ENCODE measurements around the gene FRZB. TPM values are rescaled to one million over a fixed set of nuclear protein-coding genes. Genes with fewer than 3 reads are reported as not detected.

FRZB gene
- total RNA-seq, 2 experiments from 2014 or later, result not detected

DNA sequence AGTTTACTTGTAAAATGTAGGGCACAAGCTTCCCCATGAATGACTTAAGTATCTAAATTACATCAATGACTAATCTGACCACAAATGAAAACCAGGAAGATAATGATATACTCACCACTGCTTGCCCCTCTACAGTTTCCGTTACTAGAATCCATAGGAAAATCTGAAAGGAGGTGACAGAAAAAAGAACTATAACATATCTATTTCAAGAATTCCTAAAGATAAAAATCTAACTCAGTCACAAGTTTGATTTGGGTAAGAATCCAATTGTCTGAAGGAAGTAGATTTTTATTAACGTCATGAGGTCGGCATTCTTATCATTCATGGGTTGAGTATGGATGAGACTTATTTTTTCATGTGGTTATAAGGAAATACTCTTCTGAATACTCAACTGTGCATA, 7.8 kb downstream of the FRZB start:
- intact Hi-C loops (cut with micrococcal nuclease), result no loop called here
- Mint-ChIP-seq H3K4me1 (ENCODE audit: low read depth) (no peaks in the 10 kb centered on the region), H3K27me3 (ENCODE audit: low read depth) (peaks cover 32% of the 10 kb centered on the region), H3K9me3 (no peaks in the 10 kb centered on the region), H3K4me3 (no peak overlapping the region), H3K36me3 (ENCODE audit: low read depth) (no peaks in the 10 kb centered on the region), H3K27ac (no peak overlapping the region)
- CTCF ChIA-PET, result no interaction called here
- no peak for DNase-seq

DNA sequence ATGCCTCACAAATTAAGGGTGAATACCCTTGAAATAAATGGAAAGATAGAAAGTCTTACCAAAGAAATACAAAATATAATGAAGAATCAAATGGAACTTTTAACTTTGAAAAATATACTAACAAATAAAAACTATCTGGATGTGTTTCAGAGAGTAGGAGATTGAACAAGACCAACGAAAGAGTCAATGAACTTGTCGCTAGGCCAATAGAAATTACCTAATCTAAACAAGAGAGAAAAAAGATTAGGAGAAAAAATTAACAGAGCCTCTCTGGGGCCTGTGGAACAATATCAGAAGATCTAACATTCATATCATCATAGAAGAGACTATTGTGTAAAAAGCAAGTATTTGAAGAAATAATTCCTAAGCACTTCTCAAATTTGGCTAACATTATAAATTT, 11.1 kb downstream of the FRZB start:
- H3K36me3 Mint-ChIP-seq (ENCODE audit: low read depth), result no peaks in the 10 kb centered on the region

GRCh38 chr2:182854375-182855105, 11.9 kb downstream of the FRZB start:
- intact Hi-C loops (cut with micrococcal nuclease), result no loop called here
- H3K9me3 Mint-ChIP-seq, result no peaks in the 10 kb centered on the region
- no peak overlapping the region for H3K27ac Mint-ChIP-seq
- peaks cover 32% of the 10 kb centered on the region for H3K27me3 Mint-ChIP-seq (ENCODE audit: low read depth)
- CTCF ChIA-PET, result no interaction called here
- no peak overlapping the region for H3K4me3 Mint-ChIP-seq
- H3K36me3 Mint-ChIP-seq (ENCODE audit: low read depth), result no peaks in the 10 kb centered on the region
- DNase-seq, result no peak
- no peaks in the 10 kb centered on the region for H3K4me1 Mint-ChIP-seq (ENCODE audit: low read depth)

More for the DNA sequence above, 11.1 kb downstream of the FRZB start:
- DNase-seq, result no peak
- CTCF ChIA-PET, result no interaction called here
- no peaks in the 10 kb centered on the region for H3K9me3 Mint-ChIP-seq
- no peaks in the 10 kb centered on the region for H3K4me1 Mint-ChIP-seq (ENCODE audit: low read depth)
- intact Hi-C loops (cut with micrococcal nuclease), result no loop called here
- H3K27me3 Mint-ChIP-seq (ENCODE audit: low read depth), result peaks cover 31% of the 10 kb centered on the region
- no peak overlapping the region for H3K27ac Mint-ChIP-seq
- no peak overlapping the region for H3K4me3 Mint-ChIP-seq

DNA sequence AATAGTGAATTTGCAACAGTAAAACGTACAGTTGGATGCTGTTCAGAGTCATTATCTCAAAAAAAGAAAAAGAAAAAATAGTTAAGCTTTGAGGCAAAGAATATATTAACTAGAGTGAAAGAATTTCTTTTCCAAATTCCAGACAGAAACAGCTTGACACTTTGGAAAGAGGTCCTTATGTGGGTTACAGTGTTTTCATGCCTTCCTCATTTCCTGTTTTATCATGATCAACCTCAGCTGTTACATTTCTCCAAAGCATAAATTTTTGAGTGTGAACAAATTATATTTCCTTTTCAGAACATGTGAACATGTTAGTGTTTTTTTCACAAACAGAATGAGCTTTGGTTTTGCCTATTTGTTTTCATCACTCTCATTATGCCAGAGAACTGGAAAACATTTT, 13.6 kb downstream of the FRZB start:
- Mint-ChIP-seq H3K4me1 (ENCODE audit: low read depth) (no peaks in the 10 kb centered on the region), H3K36me3 (ENCODE audit: low read depth) (no peaks in the 10 kb centered on the region), H3K9me3 (no peaks in the 10 kb centered on the region), H3K4me3 (no peak overlapping the region), H3K27me3 (ENCODE audit: low read depth) (peaks cover 31% of the 10 kb centered on the region), H3K27ac (no peak overlapping the region)
- intact Hi-C loops (cut with micrococcal nuclease), result no loop called here
- CTCF ChIA-PET, result no interaction called here
- DNase-seq, result no peak

DNA sequence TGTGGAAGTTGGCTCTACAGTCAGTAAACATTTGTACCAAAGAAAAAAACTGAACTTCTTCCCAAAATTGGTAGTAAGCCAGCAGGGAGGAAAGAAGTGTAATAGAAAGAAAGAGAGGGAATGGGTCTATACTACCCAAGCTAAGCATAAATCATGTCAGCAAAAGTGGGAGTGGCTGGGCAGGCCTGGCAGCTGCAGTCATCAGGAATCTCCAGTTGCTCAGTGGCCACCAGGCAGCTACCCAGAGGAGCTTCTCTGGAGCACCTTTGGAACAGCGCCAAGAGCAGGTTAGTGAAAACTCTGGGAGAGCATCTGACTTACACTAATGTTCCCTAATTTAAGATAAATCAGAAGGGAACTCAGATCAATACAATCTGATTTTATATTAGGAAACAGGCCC, 14.3 kb downstream of the FRZB start:
- H3K36me3 Mint-ChIP-seq (ENCODE audit: low read depth), result no peaks in the 10 kb centered on the region
- no peak overlapping the region for H3K27ac Mint-ChIP-seq
- intact Hi-C loops (cut with micrococcal nuclease), result no loop called here
- H3K4me1 Mint-ChIP-seq (ENCODE audit: low read depth), result no peaks in the 10 kb centered on the region
- H3K9me3 Mint-ChIP-seq, result no peaks in the 10 kb centered on the region
- H3K27me3 Mint-ChIP-seq (ENCODE audit: low read depth), result peaks cover 35% of the 10 kb centered on the region
- H3K4me3 Mint-ChIP-seq, result no peak overlapping the region
- CTCF ChIA-PET, result interaction anchor here (0.7 kb wide), 1 partner anchor 81 kb away, joined by 3 read pairs; no protein-coding TSS in a partner anchor
- no peak for DNase-seq

DNA sequence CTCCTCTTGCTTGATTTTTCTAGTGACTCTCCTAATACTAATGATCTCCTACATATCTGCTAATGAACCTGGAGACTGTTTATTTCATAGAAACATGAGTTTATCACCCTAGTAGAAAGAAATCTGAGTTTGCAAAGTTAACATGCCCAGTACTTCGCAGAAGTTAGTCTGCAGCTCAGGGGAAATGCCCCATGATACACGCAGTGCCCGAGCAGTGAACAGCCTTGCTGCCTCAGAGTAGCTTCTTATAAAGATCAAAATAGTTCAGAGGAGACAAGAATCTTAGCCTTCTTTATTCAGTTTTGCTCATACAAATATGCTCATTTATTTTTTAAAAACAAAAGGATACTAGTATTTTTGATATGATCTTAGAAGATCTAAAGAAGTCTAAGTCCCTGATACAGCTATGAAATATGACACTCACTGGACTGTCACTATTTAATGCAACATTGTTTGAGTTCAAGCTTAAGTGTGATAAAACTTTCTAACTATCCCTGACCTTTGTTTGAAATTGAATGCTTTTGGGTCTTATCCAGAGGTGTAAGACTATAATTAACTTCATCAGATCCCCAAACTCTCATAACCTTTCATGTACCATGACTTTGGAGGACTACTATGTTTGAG, 20.5 kb downstream of the FRZB start:
- peaks cover 25% of the 10 kb centered on the region for H3K27me3 Mint-ChIP-seq (ENCODE audit: low read depth)
- H3K4me1 Mint-ChIP-seq (ENCODE audit: low read depth), result no peaks in the 10 kb centered on the region
- CTCF ChIA-PET, result interaction anchor here (0.6 to 1.0 kb wide), 2 partner anchors 61 to 178 kb away, joined by 3 read pairs; no protein-coding TSS in a partner anchor
- intact Hi-C loops (cut with micrococcal nuclease), result no loop called here
- H3K4me3 Mint-ChIP-seq, result no peak overlapping the region
- no peaks in the 10 kb centered on the region for H3K36me3 Mint-ChIP-seq (ENCODE audit: low read depth)
- H3K27ac Mint-ChIP-seq, result no peak overlapping the region
- no peak for DNase-seq
- no peaks in the 10 kb centered on the region for H3K9me3 Mint-ChIP-seq

DNA sequence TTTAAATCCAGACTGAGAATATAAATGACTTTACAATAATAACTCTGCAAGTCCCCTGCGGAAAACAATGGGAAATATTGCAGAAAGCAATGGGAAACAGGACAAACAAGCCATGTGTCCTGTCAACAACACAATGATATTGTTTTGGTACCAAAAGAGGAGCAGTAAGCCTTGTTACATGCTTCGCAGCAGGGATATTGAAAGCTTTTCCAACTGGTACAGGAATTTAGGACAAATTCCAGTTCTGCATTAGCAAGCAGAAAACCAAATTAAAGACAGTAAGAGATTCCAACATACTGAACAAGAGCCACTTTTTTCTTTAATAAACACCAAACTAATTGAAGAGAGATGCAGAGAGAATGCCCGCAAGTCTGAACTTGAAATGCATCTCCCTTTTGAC, 30.0 kb downstream of the FRZB start:
- DNase-seq, result no peak
- Mint-ChIP-seq H3K36me3 (ENCODE audit: low read depth) (no peaks in the 10 kb centered on the region), H3K27ac (no peak overlapping the region), H3K4me3 (no peak overlapping the region), H3K27me3 (ENCODE audit: low read depth) (peaks cover 33% of the 10 kb centered on the region), H3K4me1 (ENCODE audit: low read depth) (no peaks in the 10 kb centered on the region), H3K9me3 (no peaks in the 10 kb centered on the region)
- intact Hi-C loops (cut with micrococcal nuclease), result no loop called here
- CTCF ChIA-PET, result no interaction called here

- H3K36me3 Mint-ChIP-seq (ENCODE audit: low read depth), result no peaks in the 10 kb centered on the region
- peaks cover 35% of the 10 kb centered on the region for H3K27me3 Mint-ChIP-seq (ENCODE audit: low read depth)
- H3K27ac Mint-ChIP-seq, result no peak overlapping the region
- H3K4me1 Mint-ChIP-seq (ENCODE audit: low read depth), result no peaks in the 10 kb centered on the region
- intact Hi-C loops (cut with micrococcal nuclease), result no loop called here
- no peak for DNase-seq
- no peaks in the 10 kb centered on the region for H3K9me3 Mint-ChIP-seq
- no peak overlapping the region for H3K4me3 Mint-ChIP-seq
- CTCF ChIA-PET, result no interaction called here
Measured at GRCh38 chr2:182834293-182834692, 32.1 kb downstream of the FRZB start.

GRCh38 chr2:182833084-182833854, 33.2 kb downstream of the FRZB start:
- CTCF ChIA-PET, result no interaction called here
- Mint-ChIP-seq H3K4me1 (ENCODE audit: low read depth) (no peaks in the 10 kb centered on the region), H3K27me3 (ENCODE audit: low read depth) (peaks cover 31% of the 10 kb centered on the region), H3K4me3 (no peak overlapping the region), H3K36me3 (ENCODE audit: low read depth) (no peaks in the 10 kb centered on the region), H3K9me3 (no peaks in the 10 kb centered on the region), H3K27ac (no peak overlapping the region)
- DNase-seq, result no peak
- intact Hi-C loops (cut with micrococcal nuclease), result no loop called here

- CTCF ChIA-PET, result no interaction called here
- Mint-ChIP-seq H3K4me3 (no peak overlapping the region), H3K27ac (no peak overlapping the region), H3K27me3 (ENCODE audit: low read depth) (peaks cover 22% of the 10 kb centered on the region), H3K9me3 (no peaks in the 10 kb centered on the region), H3K4me1 (ENCODE audit: low read depth) (no peaks in the 10 kb centered on the region), H3K36me3 (ENCODE audit: low read depth) (no peaks in the 10 kb centered on the region)
- no peak for DNase-seq
- intact Hi-C loops (cut with micrococcal nuclease), result no loop called here
Measured at GRCh38 chr2:182831921-182832320, 34.5 kb downstream of the FRZB start.

DNA sequence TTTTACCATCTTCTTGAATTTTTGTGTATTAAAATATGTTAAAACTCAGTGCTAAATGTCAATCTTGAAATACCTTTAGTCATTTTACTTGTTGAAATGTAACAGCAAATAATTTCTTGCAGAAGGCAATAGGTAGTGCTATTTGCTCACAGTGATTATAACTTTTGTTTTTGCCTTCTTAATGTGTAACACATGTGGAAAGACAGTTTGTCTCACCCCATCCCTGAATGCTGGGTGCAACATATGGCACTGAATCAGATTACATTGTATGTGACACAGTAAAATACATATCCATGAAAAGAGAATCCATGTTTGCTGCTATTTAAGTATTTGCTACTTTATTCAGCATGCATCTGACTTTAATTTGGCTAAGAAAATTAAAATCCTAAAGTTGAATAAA, 35.3 kb downstream of the FRZB start:
- H3K4me3 Mint-ChIP-seq, result no peak overlapping the region
- H3K4me1 Mint-ChIP-seq (ENCODE audit: low read depth), result no peaks in the 10 kb centered on the region
- no peak for DNase-seq
- CTCF ChIA-PET, result no interaction called here
- H3K9me3 Mint-ChIP-seq, result no peaks in the 10 kb centered on the region
- no peak overlapping the region for H3K27ac Mint-ChIP-seq
- H3K36me3 Mint-ChIP-seq (ENCODE audit: low read depth), result no peaks in the 10 kb centered on the region
- peaks cover 22% of the 10 kb centered on the region for H3K27me3 Mint-ChIP-seq (ENCODE audit: low read depth)
- intact Hi-C loops (cut with micrococcal nuclease), result no loop called here

GRCh38 chr2:182827182-182827879, 39.1 kb downstream of the FRZB start:
- no peaks in the 10 kb centered on the region for H3K36me3 Mint-ChIP-seq (ENCODE audit: low read depth)
- no peaks in the 10 kb centered on the region for H3K4me1 Mint-ChIP-seq (ENCODE audit: low read depth)
- DNase-seq, result no peak
- peaks cover 11% of the 10 kb centered on the region for H3K27me3 Mint-ChIP-seq (ENCODE audit: low read depth)
- no peaks in the 10 kb centered on the region for H3K9me3 Mint-ChIP-seq
- intact Hi-C loops (cut with micrococcal nuclease), result no loop called here
- H3K4me3 Mint-ChIP-seq, result no peak overlapping the region
- H3K27ac Mint-ChIP-seq, result no peak overlapping the region
- CTCF ChIA-PET, result interaction anchor here (1.3 kb wide), 1 partner anchor 132 kb away, joined by 3 read pairs; no protein-coding TSS in a partner anchor

Measured in activated naive CD4-positive, alpha-beta T cell treated with anti-CD3 and anti-CD28 coated beads for 36 hours (primary cell).